GM18873 (cell line): Measurements from ENCODE around the gene C1orf159.
"Not testable (repeated sequence)": the region's sequence is repeated elsewhere in the genome, so short reads cannot be mapped to it uniquely, and the experiment has no call there.

Source experiments
- ATAC-seq: cut with Tn5 transposase; IDR thresholded peaks from one replicate; pipeline ENCODE4 v1.9.1; 2021; ENCODE audit warnings: mild to moderate bottlenecking, moderate library complexity, moderate number of reproducible peaks; ENCODE audit not compliant: unreplicated experiment, low FRiP score

The C1orf159 gene

DNA sequence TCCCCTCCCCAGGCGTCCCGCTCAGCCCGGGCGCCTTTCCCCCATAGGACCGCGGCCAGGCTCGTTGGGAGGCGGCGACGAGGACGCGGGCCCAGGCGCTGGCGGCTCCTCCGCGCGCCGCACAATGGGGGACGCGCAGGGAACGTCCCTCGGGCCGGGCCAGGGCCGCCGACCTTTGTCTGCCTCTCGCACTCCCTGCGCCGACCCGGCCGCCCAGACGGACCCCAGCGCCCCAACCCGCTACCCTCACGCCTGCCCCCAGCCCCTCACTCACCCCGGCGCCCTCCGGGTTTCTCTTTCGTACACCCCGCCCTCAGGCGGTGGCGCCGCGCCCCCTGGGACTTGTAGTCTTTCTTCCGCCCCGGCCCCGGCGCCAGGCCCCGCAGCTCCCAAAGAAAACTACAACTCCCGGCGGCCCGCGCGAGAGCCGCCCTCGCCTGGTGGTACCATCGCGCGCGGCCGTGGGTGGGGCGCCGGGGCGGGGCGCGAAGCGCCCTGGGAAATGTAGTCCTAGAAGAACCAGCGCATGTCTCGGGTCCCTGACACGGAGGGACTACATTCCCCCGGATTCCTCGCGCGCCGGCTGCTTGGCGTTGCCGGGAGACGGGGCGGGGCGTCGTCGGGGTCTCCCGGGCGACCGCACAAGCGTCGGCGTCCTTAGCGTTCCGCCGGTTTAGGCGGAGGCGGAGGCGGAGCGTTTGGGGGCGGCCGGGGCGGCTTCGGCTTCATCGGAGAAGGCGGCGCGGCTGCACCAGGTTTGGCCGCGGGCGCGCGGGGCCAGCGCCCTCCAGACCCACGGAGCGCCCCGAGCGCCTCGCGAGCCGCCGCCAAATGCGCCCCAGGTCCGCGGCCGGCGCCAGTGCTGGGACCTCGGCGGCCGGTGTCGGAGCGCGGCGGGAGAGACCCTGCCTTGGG is at the start of gene C1orf159:
Gene C1orf159 (minus strand): TSS at position 304 of the 915 bp plus-strand sequence. CDS start 24,546 bp downstream, outside the sequence.
- peak; percentile 71 for ATAC-seq

DNA sequence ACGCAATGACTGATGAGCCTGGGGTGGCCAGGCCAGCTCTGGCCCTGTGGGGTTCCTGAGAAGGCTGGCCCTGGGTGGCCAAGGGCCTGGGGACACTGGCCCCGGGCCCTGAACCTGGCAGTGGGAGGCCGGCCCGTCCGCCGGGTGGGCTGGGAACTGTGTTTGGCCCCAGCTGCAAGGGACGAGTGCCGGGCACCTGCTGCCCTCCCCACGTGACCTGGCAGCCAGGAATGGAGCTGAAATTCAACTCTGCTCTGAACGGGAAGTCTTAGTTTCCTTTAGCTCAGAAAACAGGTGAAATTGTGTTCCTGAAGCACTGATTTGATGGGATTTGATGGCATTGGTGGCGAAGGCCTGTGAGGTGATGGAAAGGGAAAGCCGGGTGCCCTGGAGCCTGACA is 49.6 kb upstream of the C1orf159 start:
- ATAC-seq: no peak

DNA sequence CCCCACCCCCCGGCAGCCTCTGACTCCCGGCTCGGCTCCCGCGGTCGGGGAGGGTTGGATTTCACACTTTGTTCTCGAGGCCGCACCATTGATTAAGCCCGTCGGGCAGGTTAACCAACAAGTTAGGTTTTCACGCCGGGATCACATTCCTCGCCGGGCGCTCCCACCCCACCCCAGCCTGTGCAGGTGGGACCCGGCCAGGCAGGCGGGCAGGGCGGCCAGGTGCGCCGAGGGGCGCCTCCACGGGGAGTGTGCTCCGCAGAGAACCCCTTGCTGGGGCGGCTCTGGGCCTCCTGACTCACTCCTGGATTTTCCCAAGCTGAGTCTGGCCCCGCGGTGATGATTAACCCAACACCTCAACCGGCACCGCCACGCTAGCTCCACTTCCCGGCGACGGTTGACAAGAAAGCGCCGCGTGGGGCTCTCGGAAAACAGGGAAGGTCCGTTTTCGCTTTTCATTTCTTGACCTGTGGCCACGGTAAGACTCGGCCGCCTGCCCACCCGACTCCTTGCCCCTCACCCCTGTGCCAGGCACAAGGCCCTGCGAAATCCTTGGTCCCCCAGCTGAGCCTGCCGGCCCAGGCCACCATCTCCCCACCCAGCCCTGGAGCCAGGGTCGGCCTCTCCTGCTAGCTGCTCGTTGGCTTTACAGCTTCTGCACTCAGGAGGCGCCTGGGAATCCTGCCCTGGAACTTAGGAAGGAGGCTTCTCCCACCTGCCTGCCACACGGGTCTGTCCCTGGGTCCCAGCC is 49.0 kb upstream of the C1orf159 start:
- ATAC-seq: no peak

GRCh38 chr1:1164361-1164700 is 48.4 kb upstream of the C1orf159 start:
- no peak for ATAC-seq

- ATAC-seq: no peak
These were observed 47.7 kb upstream of the C1orf159 start for GRCh38 chr1:1163538-1164070.

DNA sequence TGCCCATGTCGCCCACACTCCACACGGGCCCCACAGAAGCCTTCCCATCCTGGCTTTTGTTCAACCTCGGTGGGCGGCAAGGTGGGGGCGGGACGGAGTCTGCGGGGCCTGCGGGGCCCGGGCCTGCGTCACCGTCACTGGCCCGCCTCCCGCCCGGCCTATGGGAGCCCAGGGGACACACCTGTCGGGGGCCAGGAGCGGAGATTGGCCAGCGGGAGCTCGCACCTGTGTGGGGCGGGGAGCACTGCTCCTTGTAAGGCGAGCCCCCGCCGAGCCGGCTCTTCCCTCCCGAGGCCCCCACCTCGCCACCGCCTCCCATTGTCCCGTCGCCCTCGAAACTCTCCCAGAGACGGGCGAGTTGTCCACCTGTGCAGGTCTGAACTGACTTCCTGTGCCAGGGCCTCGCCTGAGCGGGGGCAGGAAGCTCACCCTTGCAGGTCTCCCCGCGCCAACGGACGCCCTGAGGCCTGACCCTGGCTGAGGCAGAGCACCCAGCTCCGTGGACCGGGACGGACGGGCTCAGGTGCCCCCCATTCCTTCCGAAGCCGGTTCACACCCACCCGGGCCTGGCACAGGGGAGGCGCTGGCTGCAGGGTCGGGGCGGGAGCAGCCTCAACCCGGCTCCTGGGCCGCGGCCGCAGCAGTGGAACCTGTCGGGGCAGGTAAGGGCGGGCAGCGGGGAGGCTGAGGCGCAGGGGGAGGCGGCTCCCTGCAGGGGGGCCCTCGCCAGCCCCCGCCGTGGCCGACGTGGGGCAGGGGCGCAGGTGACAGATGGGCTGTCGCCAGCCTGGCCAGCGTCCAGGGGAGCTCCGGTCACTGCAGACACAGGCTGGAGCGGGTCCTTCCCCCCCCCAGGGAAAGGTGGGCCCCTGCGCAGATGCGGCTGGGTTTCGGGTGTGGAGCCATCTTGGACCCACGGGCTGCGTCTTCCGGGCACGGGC is 47.0 kb upstream of the C1orf159 start:
- no peak for ATAC-seq

DNA sequence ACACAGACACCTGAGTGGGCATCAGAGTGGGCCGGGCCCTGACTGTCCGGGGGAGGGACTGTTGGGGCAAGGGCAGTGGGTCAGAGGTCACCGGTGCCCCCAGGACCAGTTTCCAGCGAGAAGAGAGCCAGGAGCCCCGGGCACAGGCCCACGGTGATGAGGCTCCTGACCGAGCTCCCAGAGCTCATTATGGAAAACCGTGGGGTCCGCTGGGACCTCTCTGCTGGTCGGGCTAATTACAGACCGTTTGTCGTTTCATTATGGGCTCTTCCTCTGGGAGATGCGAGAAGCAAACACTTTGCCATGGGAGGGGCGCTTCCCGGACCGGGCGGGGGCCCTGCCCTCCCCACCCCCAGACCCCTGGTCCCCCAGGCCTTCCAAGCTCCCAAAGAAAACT is 45.8 kb upstream of the C1orf159 start:
- ATAC-seq: no peak

- ATAC-seq: no peak
These were observed 45.3 kb upstream of the C1orf159 start for GRCh38 chr1:1161078-1161682.

DNA sequence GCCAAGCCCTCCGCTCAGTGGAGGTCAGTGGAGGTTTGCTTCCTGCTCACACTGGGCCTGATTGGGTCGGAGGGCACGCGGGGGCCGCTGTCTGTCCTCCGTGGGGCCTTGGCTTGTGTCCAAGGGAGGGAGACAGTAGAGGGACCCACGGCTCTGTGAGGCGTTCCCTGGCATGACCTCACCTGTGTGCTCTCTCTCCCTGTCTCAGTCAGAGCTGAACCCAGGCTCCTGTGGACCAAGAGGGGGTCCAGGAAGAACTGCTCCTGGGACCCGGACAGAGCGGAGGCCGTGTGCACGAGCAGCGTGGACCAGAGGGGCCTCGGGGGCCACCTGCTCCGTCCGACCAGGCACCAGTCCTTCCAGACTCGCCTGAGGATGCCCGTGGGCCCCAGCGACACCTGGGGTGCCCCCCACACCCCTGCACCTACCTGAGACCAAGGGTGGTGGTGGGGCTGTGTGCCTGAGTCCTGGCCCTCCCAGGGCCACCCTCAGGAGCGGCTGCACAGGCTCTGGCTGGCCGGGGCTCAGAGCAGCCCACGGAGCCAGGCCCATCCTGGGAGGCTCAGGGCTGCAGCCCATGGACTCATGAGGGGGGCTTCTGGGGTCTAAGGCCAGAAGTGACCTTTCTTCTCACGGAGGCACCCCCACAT is 44.5 kb upstream of the C1orf159 start:
- ATAC-seq: no peak

DNA sequence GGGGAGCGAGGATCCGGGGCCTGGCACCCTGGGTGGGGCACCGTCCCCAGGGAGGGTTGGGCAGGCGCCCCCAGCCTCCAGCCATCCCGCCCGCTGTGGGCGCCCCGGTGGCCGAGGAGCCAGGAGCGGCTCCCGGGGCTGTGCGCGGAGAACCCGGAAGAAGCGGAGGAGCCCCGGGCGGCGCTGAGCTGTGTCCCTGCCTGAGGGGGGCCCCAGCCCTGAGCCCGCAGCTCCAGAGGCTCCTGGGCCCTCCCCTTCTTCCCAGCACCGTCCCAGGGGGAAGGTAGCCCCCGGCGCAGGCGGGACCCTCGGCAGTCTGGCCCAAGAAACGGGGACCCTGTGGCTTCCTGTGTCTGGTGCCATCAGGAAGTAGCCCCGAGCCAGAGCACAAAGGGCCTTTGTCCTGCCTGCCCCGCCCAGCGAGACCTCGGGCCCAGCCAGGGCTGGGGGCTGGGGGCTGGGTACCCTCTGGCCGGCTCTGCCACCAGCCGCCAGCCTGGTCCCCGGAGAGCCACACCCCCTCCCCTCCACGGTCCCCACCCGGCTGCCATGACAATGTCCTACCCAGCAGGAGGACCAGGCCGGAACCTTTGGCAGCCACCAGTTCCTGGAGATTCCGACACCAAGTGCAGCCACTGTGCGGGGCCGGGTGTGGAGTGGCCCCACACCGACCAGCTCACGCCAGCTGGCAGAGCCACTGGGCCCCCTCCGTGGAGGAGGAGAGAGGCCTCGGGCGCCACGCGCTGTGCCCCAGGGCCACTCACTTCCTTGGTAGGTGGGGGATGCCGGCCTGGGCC is 42.2 kb upstream of the C1orf159 start:
- no peak for ATAC-seq

- no peak for ATAC-seq
These were observed 41.6 kb upstream of the C1orf159 start for GRCh38 chr1:1157426-1157913.

DNA sequence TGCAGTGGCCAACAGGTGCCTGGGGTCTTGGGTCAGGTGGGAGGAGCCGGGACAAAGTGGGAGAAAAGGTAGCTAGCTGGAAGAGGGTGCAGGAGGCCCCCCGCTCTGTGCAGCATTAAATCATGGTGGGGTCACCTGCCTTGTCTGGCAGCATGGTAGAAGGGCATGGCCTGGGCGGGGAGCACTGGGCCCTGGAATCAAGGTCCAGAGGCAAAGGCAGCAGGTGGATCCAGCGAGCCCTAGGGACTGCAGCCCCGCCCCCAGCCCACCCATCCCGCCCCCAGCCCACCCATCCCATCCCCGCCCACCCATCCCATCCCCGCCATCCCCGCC is 41.1 kb upstream of the C1orf159 start:
- ATAC-seq: no peak

GRCh38 chr1:1156140-1157032 is 40.5 kb upstream of the C1orf159 start:
- ATAC-seq: no peak

GRCh38 chr1:1155258-1155657 is 39.4 kb upstream of the C1orf159 start:
- ATAC-seq: no peak

DNA sequence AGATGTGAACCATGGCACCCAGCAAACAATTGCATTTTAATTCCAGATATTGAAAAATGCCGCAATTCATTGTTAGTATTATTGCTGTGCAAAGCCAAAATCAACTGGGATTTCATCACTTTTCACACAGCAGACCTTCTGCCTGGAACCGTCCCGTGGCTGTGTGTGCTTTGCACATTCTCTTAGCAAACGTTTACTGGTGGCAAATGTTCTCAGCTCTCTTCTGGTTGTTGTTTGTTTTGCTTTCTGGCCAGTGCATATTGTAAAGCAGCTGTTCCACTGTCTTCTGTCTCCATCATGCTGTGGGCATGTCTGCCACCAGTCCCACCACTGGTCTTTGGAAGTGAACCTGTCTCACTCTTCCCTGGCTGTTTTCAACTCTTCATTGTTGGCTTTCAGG is 38.0 kb upstream of the C1orf159 start:
- no peak for ATAC-seq

- ATAC-seq: not testable (repeated sequence)
These were observed 37.3 kb upstream of the C1orf159 start for GRCh38 chr1:1153215-1153614.

- ATAC-seq: not testable (repeated sequence)
These were observed 36.5 kb upstream of the C1orf159 start for GRCh38 chr1:1152431-1152830.

GRCh38 chr1:1151306-1151705 is 35.4 kb upstream of the C1orf159 start:
- no peak for ATAC-seq
